Stimulated activated CD4-positive, alpha-beta T cell treated with anti-CD3 and anti-CD28 coated beads, TNF-alpha, amount 100 ng/mL, for 48 hours (primary cell): ENCODE measurements around the gene CYTH3.

Experiments used
- DNase-seq, 3 donors: peaks; one replicate each; pipeline ENCODE4 v3.0.0-alpha.2; 2020; ENCODE audit warnings: low read depth in 3 of 3

Gene CYTH3

GRCh38 chr7:6258440-6259182 is 13.8 kb downstream of the CYTH3 start:
- DNase-seq, result no peak

- no peak for DNase-seq
Observed at GRCh38 chr7:6257675-6258074, 14.7 kb downstream of the CYTH3 start.

- peak in 1 of 3 donors; percentile 58 for DNase-seq
Observed at GRCh38 chr7:6256677-6257535, 15.5 kb downstream of the CYTH3 start.

GRCh38 chr7:6256109-6256483 is 16.3 kb downstream of the CYTH3 start:
- DNase-seq, result no peak

- no peak for DNase-seq
Observed at GRCh38 chr7:6254866-6255265, 17.6 kb downstream of the CYTH3 start.

- DNase-seq, result no peak
Observed at GRCh38 chr7:6252748-6253147, 19.7 kb downstream of the CYTH3 start.

- DNase-seq, result no peak
Observed at GRCh38 chr7:6252341-6252746, 20.1 kb downstream of the CYTH3 start.

GRCh38 chr7:6251653-6252052 is 20.8 kb downstream of the CYTH3 start:
- no peak for DNase-seq

- DNase-seq, result peak in 2 of 3 donors; percentile 21 to 29
Observed at GRCh38 chr7:6250364-6250833, 22.0 kb downstream of the CYTH3 start.

- DNase-seq, result no peak
Observed at GRCh38 chr7:6249043-6249442, 23.4 kb downstream of the CYTH3 start.

GRCh38 chr7:6248581-6248980 is 23.8 kb downstream of the CYTH3 start:
- DNase-seq, result no peak

GRCh38 chr7:6246251-6246917 is 26.0 kb downstream of the CYTH3 start:
- no peak for DNase-seq

GRCh38 chr7:6244021-6244420 is 28.4 kb downstream of the CYTH3 start:
- DNase-seq, result no peak

GRCh38 chr7:6243168-6243567 is 29.3 kb downstream of the CYTH3 start:
- no peak for DNase-seq

- no peak for DNase-seq
Observed at GRCh38 chr7:6242561-6242960, 29.9 kb downstream of the CYTH3 start.

GRCh38 chr7:6241607-6241973 is 30.8 kb downstream of the CYTH3 start:
- no peak for DNase-seq

- DNase-seq, result no peak
Observed at GRCh38 chr7:6238309-6238925, 34.0 kb downstream of the CYTH3 start.

GRCh38 chr7:6237730-6238129 is 34.7 kb downstream of the CYTH3 start:
- DNase-seq, result no peak

- DNase-seq, result no peak
Observed at GRCh38 chr7:6237011-6237410, 35.4 kb downstream of the CYTH3 start.

GRCh38 chr7:6235029-6235871 is 37.2 kb downstream of the CYTH3 start:
- no peak for DNase-seq

GRCh38 chr7:6234384-6234783 is 38.0 kb downstream of the CYTH3 start:
- no peak for DNase-seq
